ENCODE measurements around the gene COL1A2.

Gene COL1A2

GRCh38 chr7:94394437-94395140 is at the start of gene COL1A2:
COL1A2 (plus strand) TSS chr7:94394895; CDS start chr7:94395032, 137 bp downstream.
- H3K9ac ChIP-seq (ENCODE audit: low read depth in 1 of 2, low read length in 2 of 2): peak within 1 kb of the TSS; percentile 67 to 77
- peaks cover 0 to 10% of the 10 kb centered on the region in 2 donors for H3K27me3 ChIP-seq (ENCODE audit: control insufficient read depth in 2 of 2, insufficient read depth in 2 of 2, low read length in 2 of 2)
- no peaks in the 10 kb centered on the region for H3K9me3 ChIP-seq (ENCODE audit: control insufficient read depth in 2 of 2, low read length in 2 of 2)

GRCh38 chr7:94345907-94346306 is 48.8 kb upstream of the COL1A2 start:
- H3K36me3 ChIP-seq (ENCODE audit: control insufficient read depth in 2 of 2, insufficient read depth in 2 of 2, low read length in 2 of 2): no peaks in the 10 kb centered on the region
- no peaks in the 10 kb centered on the region for H3K4me1 ChIP-seq (ENCODE audit: control insufficient read depth in 2 of 2, insufficient read depth in 2 of 2, low read length in 2 of 2)
- H3K9ac ChIP-seq (ENCODE audit: low read depth in 1 of 2, low read length in 2 of 2): no peak overlapping the region
- no peak overlapping the region for H3K27ac ChIP-seq (ENCODE audit: low read depth in 2 of 2, low read length in 2 of 2)
- H3K9me3 ChIP-seq (ENCODE audit: control insufficient read depth in 2 of 2, low read length in 2 of 2): no peaks in the 10 kb centered on the region
- H3K27me3 ChIP-seq (ENCODE audit: control insufficient read depth in 2 of 2, insufficient read depth in 2 of 2, low read length in 2 of 2): no peaks in the 10 kb centered on the region
- no peak overlapping the region for H3K4me3 ChIP-seq (ENCODE audit: low read length in 2 of 2)

More at GRCh38 chr7:94394437-94395140, at the start of gene COL1A2:
- peak within 1 kb of the TSS; percentile 84 to 85 for H3K27ac ChIP-seq (ENCODE audit: low read depth in 2 of 2, low read length in 2 of 2)
- no peaks in the 10 kb centered on the region for H3K4me1 ChIP-seq (ENCODE audit: control insufficient read depth in 2 of 2, insufficient read depth in 2 of 2, low read length in 2 of 2)
- peak within 1 kb of the TSS; percentile 52 to 76 for H3K4me3 ChIP-seq (ENCODE audit: low read length in 2 of 2)
- H3K36me3 ChIP-seq (ENCODE audit: control insufficient read depth in 2 of 2, insufficient read depth in 2 of 2, low read length in 2 of 2): no peaks in the 10 kb centered on the region

GRCh38 chr7:94348142-94348541 is 46.6 kb upstream of the COL1A2 start:
- H3K9ac ChIP-seq (ENCODE audit: low read depth in 1 of 2, low read length in 2 of 2): no peak overlapping the region
- H3K36me3 ChIP-seq (ENCODE audit: control insufficient read depth in 2 of 2, insufficient read depth in 2 of 2, low read length in 2 of 2): no peaks in the 10 kb centered on the region
- H3K9me3 ChIP-seq (ENCODE audit: control insufficient read depth in 2 of 2, low read length in 2 of 2): no peaks in the 10 kb centered on the region
- no peaks in the 10 kb centered on the region for H3K27me3 ChIP-seq (ENCODE audit: control insufficient read depth in 2 of 2, insufficient read depth in 2 of 2, low read length in 2 of 2)
- H3K27ac ChIP-seq (ENCODE audit: low read depth in 2 of 2, low read length in 2 of 2): peak overlapping the region; percentile 12 to 41
- H3K4me1 ChIP-seq (ENCODE audit: control insufficient read depth in 2 of 2, insufficient read depth in 2 of 2, low read length in 2 of 2): no peaks in the 10 kb centered on the region
- H3K4me3 ChIP-seq (ENCODE audit: low read length in 2 of 2): no peak overlapping the region

- Histone ChIP-seq H3K9ac (ENCODE audit: low read depth in 1 of 2, low read length in 2 of 2) (no peak overlapping the region), H3K4me3 (ENCODE audit: low read length in 2 of 2) (no peak overlapping the region), H3K36me3 (ENCODE audit: control insufficient read depth in 2 of 2, insufficient read depth in 2 of 2, low read length in 2 of 2) (no peaks in the 10 kb centered on the region), H3K27me3 (ENCODE audit: control insufficient read depth in 2 of 2, insufficient read depth in 2 of 2, low read length in 2 of 2) (no peaks in the 10 kb centered on the region), H3K4me1 (ENCODE audit: control insufficient read depth in 2 of 2, insufficient read depth in 2 of 2, low read length in 2 of 2) (no peaks in the 10 kb centered on the region), H3K9me3 (ENCODE audit: control insufficient read depth in 2 of 2, low read length in 2 of 2) (no peaks in the 10 kb centered on the region), H3K27ac (ENCODE audit: low read depth in 2 of 2, low read length in 2 of 2) (no peak overlapping the region)
Measured at GRCh38 chr7:94350734-94351133, 44.0 kb upstream of the COL1A2 start.

- no peak overlapping the region for H3K9ac ChIP-seq (ENCODE audit: low read depth in 1 of 2, low read length in 2 of 2)
- H3K36me3 ChIP-seq (ENCODE audit: control insufficient read depth in 2 of 2, insufficient read depth in 2 of 2, low read length in 2 of 2): no peaks in the 10 kb centered on the region
- H3K4me3 ChIP-seq (ENCODE audit: low read length in 2 of 2): no peak overlapping the region
- no peaks in the 10 kb centered on the region for H3K9me3 ChIP-seq (ENCODE audit: control insufficient read depth in 2 of 2, low read length in 2 of 2)
- H3K27me3 ChIP-seq (ENCODE audit: control insufficient read depth in 2 of 2, insufficient read depth in 2 of 2, low read length in 2 of 2): no peaks in the 10 kb centered on the region
- no peak overlapping the region for H3K27ac ChIP-seq (ENCODE audit: low read depth in 2 of 2, low read length in 2 of 2)
- no peaks in the 10 kb centered on the region for H3K4me1 ChIP-seq (ENCODE audit: control insufficient read depth in 2 of 2, insufficient read depth in 2 of 2, low read length in 2 of 2)
Measured at GRCh38 chr7:94351703-94352102, 43.0 kb upstream of the COL1A2 start.

- H3K9me3 ChIP-seq (ENCODE audit: control insufficient read depth in 2 of 2, low read length in 2 of 2): no peaks in the 10 kb centered on the region
- H3K27ac ChIP-seq (ENCODE audit: low read depth in 2 of 2, low read length in 2 of 2): no peak overlapping the region
- no peak overlapping the region for H3K9ac ChIP-seq (ENCODE audit: low read depth in 1 of 2, low read length in 2 of 2)
- H3K4me3 ChIP-seq (ENCODE audit: low read length in 2 of 2): no peak overlapping the region
- H3K4me1 ChIP-seq (ENCODE audit: control insufficient read depth in 2 of 2, insufficient read depth in 2 of 2, low read length in 2 of 2): no peaks in the 10 kb centered on the region
- no peaks in the 10 kb centered on the region for H3K36me3 ChIP-seq (ENCODE audit: control insufficient read depth in 2 of 2, insufficient read depth in 2 of 2, low read length in 2 of 2)
- H3K27me3 ChIP-seq (ENCODE audit: control insufficient read depth in 2 of 2, insufficient read depth in 2 of 2, low read length in 2 of 2): no peaks in the 10 kb centered on the region
Measured at GRCh38 chr7:94352887-94353286, 41.8 kb upstream of the COL1A2 start.

- Histone ChIP-seq H3K36me3 (ENCODE audit: control insufficient read depth in 2 of 2, insufficient read depth in 2 of 2, low read length in 2 of 2) (no peaks in the 10 kb centered on the region), H3K9ac (ENCODE audit: low read depth in 1 of 2, low read length in 2 of 2) (no peak overlapping the region), H3K27me3 (ENCODE audit: control insufficient read depth in 2 of 2, insufficient read depth in 2 of 2, low read length in 2 of 2) (no peaks in the 10 kb centered on the region), H3K9me3 (ENCODE audit: control insufficient read depth in 2 of 2, low read length in 2 of 2) (no peaks in the 10 kb centered on the region), H3K4me1 (ENCODE audit: control insufficient read depth in 2 of 2, insufficient read depth in 2 of 2, low read length in 2 of 2) (no peaks in the 10 kb centered on the region), H3K27ac (ENCODE audit: low read depth in 2 of 2, low read length in 2 of 2) (no peak overlapping the region), H3K4me3 (ENCODE audit: low read length in 2 of 2) (no peak overlapping the region)
Measured at GRCh38 chr7:94354953-94355352, 39.7 kb upstream of the COL1A2 start.

- H3K27me3 ChIP-seq (ENCODE audit: control insufficient read depth in 2 of 2, insufficient read depth in 2 of 2, low read length in 2 of 2): no peaks in the 10 kb centered on the region
- H3K36me3 ChIP-seq (ENCODE audit: control insufficient read depth in 2 of 2, insufficient read depth in 2 of 2, low read length in 2 of 2): no peaks in the 10 kb centered on the region
- H3K9ac ChIP-seq (ENCODE audit: low read depth in 1 of 2, low read length in 2 of 2): no peak overlapping the region
- H3K4me1 ChIP-seq (ENCODE audit: control insufficient read depth in 2 of 2, insufficient read depth in 2 of 2, low read length in 2 of 2): no peaks in the 10 kb centered on the region
- no peak overlapping the region for H3K4me3 ChIP-seq (ENCODE audit: low read length in 2 of 2)
- H3K9me3 ChIP-seq (ENCODE audit: control insufficient read depth in 2 of 2, low read length in 2 of 2): no peaks in the 10 kb centered on the region
- H3K27ac ChIP-seq (ENCODE audit: low read depth in 2 of 2, low read length in 2 of 2): no peak overlapping the region
Measured at GRCh38 chr7:94355454-94355853, 39.2 kb upstream of the COL1A2 start.

- H3K9ac ChIP-seq (ENCODE audit: low read depth in 1 of 2, low read length in 2 of 2): no peak overlapping the region
- H3K4me3 ChIP-seq (ENCODE audit: low read length in 2 of 2): no peak overlapping the region
- H3K9me3 ChIP-seq (ENCODE audit: control insufficient read depth in 2 of 2, low read length in 2 of 2): no peaks in the 10 kb centered on the region
- no peaks in the 10 kb centered on the region for H3K36me3 ChIP-seq (ENCODE audit: control insufficient read depth in 2 of 2, insufficient read depth in 2 of 2, low read length in 2 of 2)
- H3K4me1 ChIP-seq (ENCODE audit: control insufficient read depth in 2 of 2, insufficient read depth in 2 of 2, low read length in 2 of 2): no peaks in the 10 kb centered on the region
- no peaks in the 10 kb centered on the region for H3K27me3 ChIP-seq (ENCODE audit: control insufficient read depth in 2 of 2, insufficient read depth in 2 of 2, low read length in 2 of 2)
- no peak overlapping the region for H3K27ac ChIP-seq (ENCODE audit: low read depth in 2 of 2, low read length in 2 of 2)
Measured at GRCh38 chr7:94357076-94357475, 37.6 kb upstream of the COL1A2 start.

GRCh38 chr7:94360926-94361325 is 33.8 kb upstream of the COL1A2 start:
- no peak overlapping the region for H3K4me3 ChIP-seq (ENCODE audit: low read length in 2 of 2)
- no peaks in the 10 kb centered on the region for H3K9me3 ChIP-seq (ENCODE audit: control insufficient read depth in 2 of 2, low read length in 2 of 2)
- no peaks in the 10 kb centered on the region for H3K4me1 ChIP-seq (ENCODE audit: control insufficient read depth in 2 of 2, insufficient read depth in 2 of 2, low read length in 2 of 2)
- no peak overlapping the region for H3K27ac ChIP-seq (ENCODE audit: low read depth in 2 of 2, low read length in 2 of 2)
- H3K36me3 ChIP-seq (ENCODE audit: control insufficient read depth in 2 of 2, insufficient read depth in 2 of 2, low read length in 2 of 2): no peaks in the 10 kb centered on the region
- no peak overlapping the region for H3K9ac ChIP-seq (ENCODE audit: low read depth in 1 of 2, low read length in 2 of 2)
- H3K27me3 ChIP-seq (ENCODE audit: control insufficient read depth in 2 of 2, insufficient read depth in 2 of 2, low read length in 2 of 2): no peaks in the 10 kb centered on the region
